ENCODE results near the gene KLHL22.

- TF ChIP-seq POLR2A (IDR thresholded peaks at IDR 0.05; ENCODE audit: low read depth, low read length) (no peak), POLR2AphosphoS5 (IDR thresholded peaks at IDR 0.05; ENCODE audit: insufficient read depth, low read depth, low read length) (no peak), CTCF (IDR thresholded peaks at IDR 0.05; ENCODE audit: extremely low read depth in 1 of 2, insufficient read depth in 1 of 2, low read depth in 1 of 2, low read length in 2 of 2) (no peak), EZH2 (IDR thresholded peaks at IDR 0.05; ENCODE audit: borderline replicate concordance, low read depth, low read length, severe bottlenecking) (no peak), FOS (IDR thresholded peaks at IDR 0.05; ENCODE audit: borderline replicate concordance, insufficient read depth, low read length) (no peak), MAX (IDR thresholded peaks at IDR 0.05; ENCODE audit: insufficient read depth, insufficient read length) (no peak), JUN (IDR thresholded peaks at IDR 0.05; ENCODE audit: borderline replicate concordance, insufficient read depth, insufficient read length, low read depth) (no peak), GATA2 (IDR thresholded peaks at IDR 0.05; ENCODE audit: insufficient read depth, insufficient read length, low read depth, low read length) (no peak), MYC (IDR thresholded peaks at IDR 0.05; ENCODE audit: low read depth, low read length) (no peak)
These were observed 68.3 kb downstream of the KLHL22 start for GRCh38 chr22:20427104-20427944.

Measured in endothelial cell of umbilical vein (primary cell).